HG03025 (cell line): Measurements from ENCODE around the gene PTDSS2.

Experiments
- ATAC-seq: cut with Tn5 transposase; IDR thresholded peaks from one replicate; pipeline ENCODE4 v1.9.1; 2021; ENCODE audit warnings: mild to moderate bottlenecking, moderate library complexity; ENCODE audit not compliant: unreplicated experiment, low FRiP score

PTDSS2 gene

GRCh38 chr11:445765-446588, 4.1 kb upstream of the PTDSS2 start:
- ATAC-seq, result no peak

- ATAC-seq, result no peak
These were observed 3.2 kb upstream of the PTDSS2 start for GRCh38 chr11:446891-447290.

- ATAC-seq, result no peak
These were observed 2.0 kb upstream of the PTDSS2 start for GRCh38 chr11:447923-448731.

GRCh38 chr11:450809-451451, 851 bp downstream of the PTDSS2 start:
- peak; percentile 2 for ATAC-seq

GRCh38 chr11:451738-452137, 1.7 kb downstream of the PTDSS2 start:
- no peak for ATAC-seq

GRCh38 chr11:452203-452744, 2.2 kb downstream of the PTDSS2 start:
- no peak for ATAC-seq

GRCh38 chr11:452916-453527, 2.9 kb downstream of the PTDSS2 start:
- ATAC-seq, result no peak

GRCh38 chr11:453564-453963, 3.5 kb downstream of the PTDSS2 start:
- no peak for ATAC-seq

GRCh38 chr11:454043-454442, 4.0 kb downstream of the PTDSS2 start:
- no peak for ATAC-seq

- ATAC-seq, result no peak
These were observed 4.9 kb downstream of the PTDSS2 start for GRCh38 chr11:454801-455565.

GRCh38 chr11:455566-456147, 5.6 kb downstream of the PTDSS2 start:
- no peak for ATAC-seq

GRCh38 chr11:456533-456932, 6.5 kb downstream of the PTDSS2 start:
- no peak for ATAC-seq

- ATAC-seq, result no peak
These were observed 7.2 kb downstream of the PTDSS2 start for GRCh38 chr11:457111-457760.

- ATAC-seq, result no peak
These were observed 9.6 kb downstream of the PTDSS2 start for GRCh38 chr11:459511-460220.

GRCh38 chr11:460331-461199, 10.5 kb downstream of the PTDSS2 start:
- ATAC-seq, result no peak

GRCh38 chr11:461626-462025, 11.5 kb downstream of the PTDSS2 start:
- ATAC-seq, result no peak

GRCh38 chr11:462107-462890, 12.2 kb downstream of the PTDSS2 start:
- no peak for ATAC-seq
